Esophagus (tissue), 2 donors: ENCODE measurements around the gene DEPDC5. TPM values are rescaled to one million over a fixed set of nuclear protein-coding genes. Genes with fewer than 3 reads are reported as not detected.
"Not testable (repeated sequence)": the region's sequence is repeated elsewhere in the genome, so short reads cannot be mapped to it uniquely, and the experiment has no call there.

ENCODE experiments used
- H3K27ac ChIP-seq, 2 donors: one replicate each; pipeline ENCODE4 v1.5.1; 2013; ENCODE audit warnings: low read depth in 2 of 2, mild to moderate bottlenecking in 2 of 2, inconsistent platforms in 1 of 2, low read length in 1 of 2, moderate library complexity in 1 of 2
- H3K27me3 ChIP-seq, 2 donors: one replicate each; pipeline ENCODE4 v1.6.1; 2013; ENCODE audit warnings: low read length in 2 of 2, control low read depth in 1 of 2, mild to moderate bottlenecking in 1 of 2; ENCODE audit not compliant: insufficient read depth in 2 of 2, control insufficient read depth in 1 of 2
- H3K36me3 ChIP-seq, 2 donors: one replicate each; pipeline ENCODE4 v1.6.1; 2013; ENCODE audit warnings: low read length in 1 of 2; ENCODE audit not compliant: control insufficient read depth in 2 of 2, insufficient read depth in 2 of 2
- H3K4me1 ChIP-seq, 2 donors: one replicate each; pipeline ENCODE4 v1.6.1; 2013; ENCODE audit warnings: low read length in 1 of 2; ENCODE audit not compliant: control insufficient read depth in 2 of 2, insufficient read depth in 2 of 2
- H3K4me3 ChIP-seq, 2 donors: one replicate each; pipeline ENCODE4 v1.5.1; 2013; ENCODE audit warnings: low read length in 2 of 2, mild to moderate bottlenecking in 2 of 2, low read depth in 1 of 2, moderate library complexity in 1 of 2
- H3K9me3 ChIP-seq, 2 donors: one replicate each; pipeline ENCODE4 v1.6.1; 2013; ENCODE audit warnings: mild to moderate bottlenecking in 2 of 2, low read depth in 1 of 2, low read length in 1 of 2, moderate library complexity in 1 of 2; ENCODE audit not compliant: control insufficient read depth in 2 of 2, insufficient read depth in 1 of 2
- WGBS, 2 donors: extraction: QIAGEN DNeasy Blood & Tissue Kit; methylation state at CpG; one replicate each; pipeline ENCODE4 v1.1.7; 2013; 5-methylcytosine and 5-hydroxymethylcytosine counted together
- polyA plus RNA-seq, 2 donors: library from polyadenylated mRNA; stranded (reverse); fragments of 200-250 nt; gene quantifications; one replicate each; pipeline ENCODE4 v1.2.3, GENCODE V29; 2013
- donor health status: healthy with polysubstance abuse.
- donor health status: Bipolar disorder and iron deficiency.

Gene DEPDC5
- polyA plus RNA-seq = 10 to 100 TPM in 1 of 2 donors, 1 to 10 TPM in 1; 6.5 to 10.8 TPM

- no peaks in the 10 kb centered on the region for H3K9me3 ChIP-seq
- 1 to 2% methylated on average over 62 to 65 of the region's 65 CpGs for WGBS, 2 donors
- H3K36me3 ChIP-seq = peaks cover 0 to 2% of the 10 kb centered on the region in 2 donors
- peak within 1 kb of the TSS; percentile 68 to 73 for H3K4me3 ChIP-seq
- no peaks in the 10 kb centered on the region for H3K27me3 ChIP-seq
- H3K27ac ChIP-seq = peak within 1 kb of the TSS; percentile 94 to 98
- peaks cover 0 to 4% of the 10 kb centered on the region in 2 donors for H3K4me1 ChIP-seq
These were observed at the start of gene DEPDC5 for GRCh38 chr22:31753634-31754501. Gene DEPDC5, plus strand, starts transcription at chr22:31754019. Its CDS starts 903 bp downstream, at chr22:31754922.

- Histone ChIP-seq H3K27me3 (no peaks in the 10 kb centered on the region), H3K27ac (no peak overlapping the region), H3K36me3 (peaks cover 6 to 13% of the 10 kb centered on the region in 2 donors), H3K9me3 (no peaks in the 10 kb centered on the region), H3K4me1 (no peaks in the 10 kb centered on the region), H3K4me3 (no peak overlapping the region)
- WGBS, 2 donors = 84 to 89% methylated on average over 8 of the region's 8 CpGs
These were observed 46.3 kb upstream of the DEPDC5 start for GRCh38 chr22:31707519-31707918.

- H3K36me3 ChIP-seq = peaks cover 6 to 15% of the 10 kb centered on the region in 2 donors
- H3K4me1 ChIP-seq, H3K27me3 ChIP-seq, H3K9me3 ChIP-seq, H3K4me3 ChIP-seq, H3K27ac ChIP-seq: not testable (repeated sequence)
- 93 to 94% methylated on average over 12 of the region's 12 CpGs for WGBS, 2 donors
These were observed 42.6 kb upstream of the DEPDC5 start for GRCh38 chr22:31711226-31711625.

GRCh38 chr22:31715147-31715778 is 38.6 kb upstream of the DEPDC5 start:
- Histone ChIP-seq H3K4me3 (no peak overlapping the region), H3K4me1 (no peaks in the 10 kb centered on the region), H3K36me3 (peaks cover 6 to 15% of the 10 kb centered on the region in 2 donors), H3K27me3 (no peaks in the 10 kb centered on the region), H3K27ac (no peak overlapping the region), H3K9me3 (no peaks in the 10 kb centered on the region)
- 82 to 87% methylated on average over 5 of the region's 5 CpGs for WGBS, 2 donors

DNA sequence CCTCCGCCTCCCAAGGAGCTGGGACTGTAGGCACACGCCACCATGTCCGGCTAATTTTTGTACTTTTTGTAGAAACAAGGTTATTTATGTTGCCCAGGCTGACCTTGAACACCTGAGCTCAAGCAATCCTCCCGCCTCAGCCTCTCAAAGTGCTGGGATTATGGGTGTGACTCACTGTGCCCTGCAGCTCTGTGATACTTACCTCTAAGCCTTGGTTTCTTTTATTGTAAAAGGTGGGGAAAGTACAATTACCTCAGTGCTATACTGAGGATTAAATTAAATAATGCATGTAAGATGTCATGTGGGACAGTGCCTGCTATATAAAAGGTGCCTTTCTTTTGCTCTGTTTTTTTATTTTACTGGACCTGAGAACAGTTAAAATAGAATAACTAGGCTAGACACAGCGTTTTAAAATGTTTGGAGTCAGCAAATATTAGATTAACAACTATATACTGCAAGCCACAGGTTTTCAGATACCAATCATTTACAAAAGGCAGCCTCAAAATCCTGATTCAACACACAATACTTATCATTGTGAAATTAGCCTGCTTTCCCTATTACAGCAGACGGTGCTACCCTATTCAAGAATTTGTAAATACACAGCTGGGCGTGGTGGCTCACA is 33.9 kb upstream of the DEPDC5 start:
- Histone ChIP-seq H3K36me3 (peaks cover 7 to 19% of the 10 kb centered on the region in 2 donors), H3K27ac (no peak overlapping the region), H3K4me1 (no peaks in the 10 kb centered on the region), H3K4me3 (no peak overlapping the region), H3K9me3 (no peaks in the 10 kb centered on the region), H3K27me3 (no peaks in the 10 kb centered on the region)
- 82 to 84% methylated on average over 7 of the region's 7 CpGs for WGBS, 2 donors

GRCh38 chr22:31723723-31724122 is 30.1 kb upstream of the DEPDC5 start:
- Histone ChIP-seq H3K36me3 (peaks cover 9 to 13% of the 10 kb centered on the region in 2 donors), H3K27me3 (no peaks in the 10 kb centered on the region), H3K4me1 (no peaks in the 10 kb centered on the region), H3K27ac (no peak overlapping the region), H3K4me3 (no peak overlapping the region), H3K9me3 (no peaks in the 10 kb centered on the region)
- WGBS, 2 donors = 93 to 95% methylated on average over 5 of the region's 5 CpGs

DNA sequence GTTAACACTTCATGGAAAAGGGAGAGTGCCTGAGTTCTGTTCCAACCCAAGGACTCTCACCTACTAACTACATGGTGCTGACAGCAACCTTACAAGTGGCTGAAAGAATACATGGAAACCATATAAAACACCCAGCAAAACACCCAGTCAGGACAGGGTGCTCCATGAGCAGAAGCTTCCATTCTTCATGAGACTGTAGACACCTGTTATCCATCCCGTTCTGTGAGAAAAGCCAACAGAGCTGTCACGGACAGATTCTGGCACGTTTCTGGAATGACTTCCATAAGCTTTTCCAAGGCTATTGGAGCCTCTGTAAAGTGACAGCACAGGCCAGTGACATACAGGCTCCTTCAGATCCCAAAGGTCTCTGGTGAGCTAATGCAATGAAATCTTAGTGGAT is 27.1 kb upstream of the DEPDC5 start:
- Histone ChIP-seq H3K27ac (no peak overlapping the region), H3K36me3 (peaks cover 9 to 13% of the 10 kb centered on the region in 2 donors), H3K4me1 (no peaks in the 10 kb centered on the region), H3K4me3 (no peak overlapping the region), H3K27me3 (no peaks in the 10 kb centered on the region), H3K9me3 (no peaks in the 10 kb centered on the region)
- 65 to 81% methylated on average over 3 of the region's 3 CpGs for WGBS, 2 donors

- WGBS, 2 donors = 97 to 100% methylated on average over 4 of the region's 4 CpGs
- Histone ChIP-seq H3K27me3 (no peaks in the 10 kb centered on the region), H3K36me3 (peaks cover 2 to 7% of the 10 kb centered on the region in 2 donors), H3K4me1 (no peaks in the 10 kb centered on the region), H3K4me3 (no peak overlapping the region), H3K9me3 (no peaks in the 10 kb centered on the region), H3K27ac (no peak overlapping the region)
These were observed 25.0 kb upstream of the DEPDC5 start for GRCh38 chr22:31728857-31729256.

DNA sequence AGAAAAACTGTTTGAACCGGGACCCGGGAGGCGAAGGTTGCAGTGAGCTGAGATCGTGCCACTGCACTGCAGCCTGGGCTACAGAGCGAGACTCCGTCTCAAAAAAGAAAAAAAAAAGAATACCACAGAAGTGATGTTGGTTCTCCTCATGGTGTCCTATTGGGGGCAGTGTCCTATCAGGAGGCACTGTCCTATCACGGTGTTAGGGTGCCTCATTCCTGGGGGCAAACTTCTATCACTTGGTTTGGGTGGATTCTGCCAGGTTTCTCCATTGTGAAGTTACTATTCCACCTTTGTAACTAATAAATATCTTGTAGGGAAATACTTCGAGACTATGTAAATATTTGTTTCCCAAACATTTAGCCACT is 23.5 kb upstream of the DEPDC5 start:
- Histone ChIP-seq H3K4me1 (no peaks in the 10 kb centered on the region), H3K4me3 (no peak overlapping the region), H3K27me3 (no peaks in the 10 kb centered on the region), H3K27ac (no peak overlapping the region), H3K36me3 (no peaks in the 10 kb centered on the region), H3K9me3 (no peaks in the 10 kb centered on the region)
- WGBS, 2 donors = 83 to 91% methylated on average over 8 of the region's 8 CpGs
